SK-N-SH treated with all-trans-retinoic acid at 6 μM for 48 hours (cell line): ENCODE measurements around the gene DGKI.

Experiments
- ATAC-seq: fragments of 200-7000 bp; cut with Tn5 transposase; 3 replicates; pipeline ENCODE4 v1.9.1; 2020; ENCODE audit warnings: mild to moderate bottlenecking, moderate library complexity
- ARNTL ChIP-seq: fragments of 450-650 bp; formaldehyde crosslinking; IDR thresholded peaks from 2 replicates; pipeline ENCODE4 v1.5.0; 2020; ENCODE audit warnings: low read depth, mild to moderate bottlenecking, moderate library complexity, borderline replicate concordance
- CREB5 ChIP-seq: fragments of 250-450 bp; sonication (Bioruptor Pico); IDR thresholded peaks from 2 replicates; pipeline ENCODE4 v1.5.1; 2020; ENCODE audit warnings: low read depth, mild to moderate bottlenecking, moderate library complexity
- CSDC2 ChIP-seq: fragments of 250-450 bp; sonication (Bioruptor Pico); IDR thresholded peaks from 2 replicates; pipeline ENCODE4 v1.5.0; 2020; ENCODE audit warnings: mild to moderate bottlenecking, moderate library complexity
- ESRRG ChIP-seq: fragments of 250-450 bp; sonication (Bioruptor Pico); IDR thresholded peaks from 2 replicates; pipeline ENCODE4 v1.6.1; 2021; ENCODE audit warnings: mild to moderate bottlenecking
- GLIS3 ChIP-seq: fragments of 250-450 bp; sonication (Bioruptor Pico); IDR thresholded peaks from 2 replicates; pipeline ENCODE4 v1.5.0; 2020; ENCODE audit warnings: mild to moderate bottlenecking, moderate library complexity
- ISL1 ChIP-seq: fragments of 250-450 bp; sonication (Bioruptor Pico); IDR thresholded peaks from 2 replicates; pipeline ENCODE4 v2.1.2; 2022; ENCODE audit warnings: mild to moderate bottlenecking, moderate library complexity
- PATZ1 ChIP-seq: fragments of 250-450 bp; sonication (Bioruptor Pico); IDR thresholded peaks from 2 replicates; pipeline ENCODE4 v1.8.0; 2020; ENCODE audit warnings: mild to moderate bottlenecking, moderate library complexity, borderline replicate concordance
- POU6F1 ChIP-seq: fragments of 250-450 bp; sonication (Bioruptor Pico); IDR thresholded peaks from 2 replicates; pipeline ENCODE4 v1.8.0; 2021; ENCODE audit warnings: low read depth, mild to moderate bottlenecking, moderate library complexity, borderline replicate concordance
- RARB ChIP-seq: fragments of 250-450 bp; sonication (Bioruptor Pico); IDR thresholded peaks from 2 replicates; pipeline ENCODE4 v1.8.0; 2021; ENCODE audit warnings: mild to moderate bottlenecking, moderate library complexity
- SNAI2 ChIP-seq: fragments of 250-450 bp; sonication (Bioruptor Pico); IDR thresholded peaks from 2 replicates; pipeline ENCODE4 v1.5.0; 2020; ENCODE audit warnings: mild to moderate bottlenecking, moderate library complexity
- TCF4 ChIP-seq: fragments of 250-450 bp; sonication (Bioruptor Pico); IDR thresholded peaks from 2 replicates; pipeline ENCODE4 v1.8.0; 2021; ENCODE audit warnings: mild to moderate bottlenecking, moderate library complexity, borderline replicate concordance
- TOX ChIP-seq: fragments of 250-450 bp; sonication (Bioruptor Pico); IDR thresholded peaks from 2 replicates; pipeline ENCODE4 v1.8.0; 2021; ENCODE audit warnings: mild to moderate bottlenecking, moderate library complexity, borderline replicate concordance
- TSHZ2 ChIP-seq: fragments of 250-450 bp; sonication (Bioruptor Pico); IDR thresholded peaks from 2 replicates; pipeline ENCODE4 v1.5.0; 2020; ENCODE audit warnings: mild to moderate bottlenecking, moderate library complexity
- ZC3H10 ChIP-seq: fragments of 250-450 bp; sonication (Bioruptor Pico); IDR thresholded peaks from 2 replicates; pipeline ENCODE4 v1.5.1; 2021; ENCODE audit warnings: mild to moderate bottlenecking, moderate library complexity
- ZFP3 ChIP-seq: fragments of 250-450 bp; sonication (Bioruptor Pico); IDR thresholded peaks from 2 replicates; pipeline ENCODE4 v1.5.0; 2020; ENCODE audit warnings: mild to moderate bottlenecking, moderate library complexity
- ZFP30 ChIP-seq: fragments of 450-650 bp; formaldehyde crosslinking; IDR thresholded peaks from 2 replicates; pipeline ENCODE4 v1.5.0; 2022; ENCODE audit warnings: mild to moderate bottlenecking, moderate library complexity
- ZNF70 ChIP-seq: fragments of 450-650 bp; formaldehyde crosslinking; IDR thresholded peaks from 2 replicates; pipeline ENCODE4 v1.5.0; 2020; ENCODE audit warnings: mild to moderate bottlenecking, moderate library complexity
- ZNF8 ChIP-seq: fragments of 450-650 bp; formaldehyde crosslinking; IDR thresholded peaks from 2 replicates; pipeline ENCODE4 v1.5.0; 2020; ENCODE audit warnings: mild to moderate bottlenecking, moderate library complexity

The DGKI gene

GRCh38 chr7:137337902-137338301, 508.9 kb downstream of the DGKI start:
- TF ChIP-seq TCF4 (CRISPR knock-in tag) (no peak), ZC3H10 (CRISPR knock-in tag) (no peak), ISL1 (no peak), GLIS3 (CRISPR knock-in tag) (no peak), ZNF8 (CRISPR knock-in tag) (no peak), TOX (CRISPR knock-in tag) (no peak), PATZ1 (no peak), TSHZ2 (no peak), SNAI2 (no peak), RARB (no peak), CSDC2 (no peak), ARNTL (CRISPR knock-in tag) (no peak), ESRRG (CRISPR knock-in tag) (no peak), ZFP3 (CRISPR knock-in tag) (no peak)
- ATAC-seq, result no peak

- TF ChIP-seq ESRRG (CRISPR knock-in tag), result no peak
- no peak for TF ChIP-seq CREB5 (CRISPR knock-in tag)
- TF ChIP-seq RARB, result no peak
- no peak for TF ChIP-seq TCF4 (CRISPR knock-in tag)
- TF ChIP-seq ZFP30 (CRISPR knock-in tag), result no peak
- TF ChIP-seq ZFP3 (CRISPR knock-in tag), result no peak
- no peak for TF ChIP-seq ZNF70 (CRISPR knock-in tag)
- TF ChIP-seq TSHZ2, result no peak
- no peak for TF ChIP-seq TOX (CRISPR knock-in tag)
- TF ChIP-seq ARNTL (CRISPR knock-in tag), result no peak
- ATAC-seq, result no peak
These were observed 511.0 kb downstream of the DGKI start for GRCh38 chr7:137335814-137336213.

- ATAC-seq, result no peak
- no peak for TF ChIP-seq POU6F1 (CRISPR knock-in tag)
These were observed 515.4 kb downstream of the DGKI start for GRCh38 chr7:137331378-137331777.
